SK-N-MC (cell line): ENCODE measurements around the gene TTC1.

Source experiments
- EZH2 ChIP-seq: fragments of 200-600 bp; sonication (generic); IDR thresholded peaks from one replicate; pipeline ENCODE4 v1.6.1; 2017; ENCODE audit warnings: antibody characterized with exemption
- FOXP2 ChIP-seq: optimal IDR thresholded peaks from 2 replicates; pipeline ENCODE3; 2011; ENCODE audit warnings: mild to moderate bottlenecking, moderate library complexity; ENCODE audit not compliant: insufficient read depth; ENCODE audit errors: extremely low read length, control extremely low read depth
- POLR2AphosphoS5 ChIP-seq: IDR thresholded peaks from 2 replicates; pipeline ENCODE4 v1.6.1; 2012; ENCODE audit warnings: mild to moderate bottlenecking, low read depth, low read length, borderline replicate concordance

DNA sequence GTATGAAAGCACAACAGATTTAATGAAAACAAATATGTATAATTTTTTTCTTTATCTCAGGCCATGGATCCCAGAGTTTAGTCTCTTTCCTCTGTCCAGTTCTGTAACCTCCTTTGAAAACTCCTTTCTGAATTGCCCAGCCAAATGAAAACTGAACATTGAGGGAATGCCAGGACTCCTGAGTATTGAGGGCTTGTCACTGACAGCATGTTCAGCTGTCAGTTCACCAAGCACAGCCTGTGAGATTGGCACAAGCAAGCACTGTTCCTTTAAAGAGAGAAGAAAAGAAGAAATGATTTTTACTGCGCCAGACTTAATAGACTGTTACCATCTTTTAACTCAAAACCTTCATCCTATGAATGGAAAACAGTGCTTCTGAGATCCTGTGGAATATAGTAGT is 27.3 kb downstream of the TTC1 start:
- TF ChIP-seq POLR2AphosphoS5: no peak
- TF ChIP-seq EZH2: no peak
- TF ChIP-seq FOXP2: no peak
